ENCODE data around the gene RPRD1B. TPM values are rescaled to one million over a fixed set of nuclear protein-coding genes. Genes with fewer than 3 reads are reported as not detected.
A peak's percentile ranks its signal among the peaks of the same experiment; 100 is the strongest.

The RPRD1B gene
- total RNA-seq, 2 donors from 2014 or later = 22.7 to 42.5 TPM

DNA sequence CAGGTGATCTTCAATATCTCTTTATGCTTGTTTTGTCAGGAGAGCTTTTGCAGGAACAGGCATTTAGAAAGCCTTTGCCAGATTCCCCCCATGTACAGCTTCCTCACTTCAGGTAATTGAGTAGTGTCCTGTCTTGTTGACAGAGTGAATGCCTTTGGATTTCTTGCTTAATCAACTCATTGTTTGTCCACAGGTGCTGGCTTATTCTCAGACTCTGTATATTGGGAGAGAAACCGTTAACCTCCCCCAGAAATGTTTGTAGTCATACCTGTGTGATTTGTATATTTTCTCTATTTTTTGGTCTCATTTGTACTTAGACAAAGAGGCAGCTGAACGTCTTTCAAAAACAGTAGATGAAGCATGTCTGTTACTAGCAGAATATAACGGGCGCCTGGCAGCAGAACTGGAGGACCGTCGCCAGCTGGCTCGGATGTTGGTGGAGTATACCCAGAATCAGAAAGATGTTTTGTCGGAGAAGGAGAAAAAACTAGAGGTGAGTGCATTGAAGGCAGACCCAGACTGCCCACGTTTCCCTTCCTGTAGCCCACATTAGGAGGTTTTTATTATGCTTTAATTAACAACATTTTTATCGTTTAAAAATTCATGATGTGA lies 32.3 kb downstream of the RPRD1B start:
- Histone ChIP-seq H3K27ac (no peak overlapping the region), H3K9ac (ENCODE audit: low read depth in 2 of 2, low read length in 2 of 2) (no peak overlapping the region), H3K4me3 (no peak overlapping the region), H3K27me3 (no peaks in the 10 kb centered on the region), H3K9me3 (no peaks in the 10 kb centered on the region), H3K4me1 (no peaks in the 10 kb centered on the region), H3K36me3 (peaks cover under 1% of the 10 kb centered on the region)
- intact Hi-C loops (cut with DNase I) = no loop called here
- no peak for DNase-seq
- TF ChIP-seq, protein P1, sequence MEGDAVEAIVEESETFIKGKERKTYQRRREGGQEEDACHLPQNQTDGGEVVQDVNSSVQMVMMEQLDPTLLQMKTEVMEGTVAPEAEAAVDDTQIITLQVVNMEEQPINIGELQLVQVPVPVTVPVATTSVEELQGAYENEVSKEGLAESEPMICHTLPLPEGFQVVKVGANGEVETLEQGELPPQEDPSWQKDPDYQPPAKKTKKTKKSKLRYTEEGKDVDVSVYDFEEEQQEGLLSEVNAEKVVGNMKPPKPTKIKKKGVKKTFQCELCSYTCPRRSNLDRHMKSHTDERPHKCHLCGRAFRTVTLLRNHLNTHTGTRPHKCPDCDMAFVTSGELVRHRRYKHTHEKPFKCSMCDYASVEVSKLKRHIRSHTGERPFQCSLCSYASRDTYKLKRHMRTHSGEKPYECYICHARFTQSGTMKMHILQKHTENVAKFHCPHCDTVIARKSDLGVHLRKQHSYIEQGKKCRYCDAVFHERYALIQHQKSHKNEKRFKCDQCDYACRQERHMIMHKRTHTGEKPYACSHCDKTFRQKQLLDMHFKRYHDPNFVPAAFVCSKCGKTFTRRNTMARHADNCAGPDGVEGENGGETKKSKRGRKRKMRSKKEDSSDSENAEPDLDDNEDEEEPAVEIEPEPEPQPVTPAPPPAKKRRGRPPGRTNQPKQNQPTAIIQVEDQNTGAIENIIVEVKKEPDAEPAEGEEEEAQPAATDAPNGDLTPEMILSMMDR (IDR thresholded peaks at IDR 0.05) = no peak

DNA sequence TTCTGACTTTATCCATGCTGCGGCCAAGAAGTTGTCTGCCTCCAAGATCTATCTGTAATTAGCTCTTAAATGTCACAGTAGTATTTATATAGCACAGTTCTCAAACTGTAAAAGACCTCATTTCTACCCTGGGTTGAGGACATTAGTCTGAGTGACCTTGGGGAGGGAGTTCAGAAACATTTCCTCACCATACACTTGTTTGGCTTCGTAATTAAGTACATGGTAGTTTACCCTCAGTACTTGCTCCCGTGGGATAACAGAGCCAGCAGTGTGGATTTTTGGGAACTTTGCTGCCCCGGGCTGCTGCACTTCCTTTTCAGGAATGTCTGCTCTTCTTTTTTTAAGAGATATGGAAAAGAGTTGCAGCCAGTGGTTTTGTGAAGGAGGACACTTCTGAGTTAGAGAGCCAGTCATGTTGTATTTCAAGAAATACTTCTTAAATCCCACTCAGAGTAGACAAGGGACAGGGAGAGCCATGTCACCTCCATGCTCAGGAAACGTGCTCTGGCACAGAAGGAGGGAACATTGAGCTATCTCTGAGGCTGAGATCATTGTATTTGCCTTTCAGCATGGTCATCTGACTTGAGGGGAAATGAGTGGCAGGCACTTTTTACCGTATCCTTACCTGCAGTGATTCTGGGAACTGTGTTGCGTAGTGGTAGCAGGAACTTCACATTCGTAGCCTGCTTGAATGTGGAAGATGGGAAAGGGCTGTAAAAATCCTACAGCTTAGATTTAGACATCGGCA lies 33.6 kb downstream of the RPRD1B start:
- no peaks in the 10 kb centered on the region for H3K9me3 ChIP-seq
- intact Hi-C loops (cut with DNase I) = no loop called here
- no peaks in the 10 kb centered on the region for H3K27me3 ChIP-seq
- TF ChIP-seq, protein P1 (IDR thresholded peaks at IDR 0.05) = no peak
- no peak for DNase-seq
- no peak overlapping the region for H3K4me3 ChIP-seq
- no peak overlapping the region for H3K9ac ChIP-seq (ENCODE audit: low read depth in 2 of 2, low read length in 2 of 2)
- H3K4me1 ChIP-seq = no peaks in the 10 kb centered on the region
- peaks cover 5% of the 10 kb centered on the region for H3K36me3 ChIP-seq
- H3K27ac ChIP-seq = no peak overlapping the region

DNA sequence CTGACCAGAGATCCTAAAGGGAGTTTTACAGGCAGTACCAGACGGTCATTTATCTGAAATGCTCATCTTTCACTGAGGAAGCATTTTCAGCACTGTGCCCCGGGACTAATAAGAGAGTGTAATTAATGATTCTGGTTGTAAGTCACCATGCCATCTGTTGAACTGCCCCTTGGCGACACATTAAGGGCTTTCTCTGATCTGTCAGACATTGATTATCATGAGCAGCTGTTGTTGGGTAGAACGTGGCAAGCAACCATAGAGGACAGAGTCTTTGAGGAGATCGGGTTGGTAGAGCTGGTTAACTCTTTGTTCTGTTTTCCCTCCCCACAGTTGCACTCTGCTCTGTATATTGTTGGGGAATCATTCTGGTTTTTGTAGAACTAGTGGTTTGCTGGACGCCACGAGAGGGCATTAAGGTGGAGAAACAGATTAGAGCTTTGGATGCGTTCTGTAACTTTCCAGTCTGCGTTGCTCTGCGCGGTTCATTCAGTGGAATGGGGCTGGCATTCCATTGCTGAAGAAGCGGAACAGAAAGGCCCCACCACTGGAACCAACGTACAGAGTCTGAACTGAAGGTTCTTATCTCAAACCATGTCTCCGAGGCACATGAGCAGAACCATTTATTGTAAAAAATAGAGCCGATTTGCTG lies 34.3 kb downstream of the RPRD1B start:
- peaks cover 5% of the 10 kb centered on the region for H3K36me3 ChIP-seq
- H3K4me3 ChIP-seq = no peak overlapping the region
- DNase-seq = no peak
- no peaks in the 10 kb centered on the region for H3K4me1 ChIP-seq
- no peaks in the 10 kb centered on the region for H3K9me3 ChIP-seq
- H3K9ac ChIP-seq (ENCODE audit: low read depth in 2 of 2, low read length in 2 of 2) = no peak overlapping the region
- H3K27me3 ChIP-seq = no peaks in the 10 kb centered on the region
- intact Hi-C loops (cut with DNase I) = no loop called here
- TF ChIP-seq, protein P1 (IDR thresholded peaks at IDR 0.05) = no peak
- no peak overlapping the region for H3K27ac ChIP-seq

DNA sequence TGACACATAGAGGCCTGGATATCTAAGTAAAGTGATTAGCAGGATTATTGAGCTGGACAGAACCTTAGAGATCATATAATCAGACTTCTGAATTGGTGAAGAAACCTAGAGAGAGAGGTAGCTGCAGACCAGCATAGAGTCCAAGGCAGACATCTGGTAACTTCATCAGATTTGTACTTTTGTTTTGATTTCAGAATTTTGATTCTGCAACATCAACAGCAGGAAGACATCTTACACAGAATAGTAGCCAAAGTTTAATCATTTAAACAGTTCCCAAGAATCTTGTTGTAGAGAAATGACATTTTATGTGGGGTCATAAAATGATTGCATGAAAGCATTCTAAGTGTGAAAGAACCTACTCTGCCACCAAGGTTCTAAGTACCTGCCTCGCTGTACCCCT lies 39.4 kb downstream of the RPRD1B start:
- TF ChIP-seq, protein P1 (IDR thresholded peaks at IDR 0.05) = no peak
- no peaks in the 10 kb centered on the region for H3K4me1 ChIP-seq
- no peak overlapping the region for H3K4me3 ChIP-seq
- peaks cover 5% of the 10 kb centered on the region for H3K36me3 ChIP-seq
- H3K9me3 ChIP-seq = no peaks in the 10 kb centered on the region
- H3K9ac ChIP-seq (ENCODE audit: low read depth in 2 of 2, low read length in 2 of 2) = no peak overlapping the region
- intact Hi-C loops (cut with DNase I) = loop anchor here (5.0 to 10.0 kb wide), 3 partner anchors 94 to 252 kb away; partner anchors contain the start of gene TGM2
- DNase-seq = no peak
- H3K27ac ChIP-seq = peak overlapping the region; percentile 49
- no peaks in the 10 kb centered on the region for H3K27me3 ChIP-seq

DNA sequence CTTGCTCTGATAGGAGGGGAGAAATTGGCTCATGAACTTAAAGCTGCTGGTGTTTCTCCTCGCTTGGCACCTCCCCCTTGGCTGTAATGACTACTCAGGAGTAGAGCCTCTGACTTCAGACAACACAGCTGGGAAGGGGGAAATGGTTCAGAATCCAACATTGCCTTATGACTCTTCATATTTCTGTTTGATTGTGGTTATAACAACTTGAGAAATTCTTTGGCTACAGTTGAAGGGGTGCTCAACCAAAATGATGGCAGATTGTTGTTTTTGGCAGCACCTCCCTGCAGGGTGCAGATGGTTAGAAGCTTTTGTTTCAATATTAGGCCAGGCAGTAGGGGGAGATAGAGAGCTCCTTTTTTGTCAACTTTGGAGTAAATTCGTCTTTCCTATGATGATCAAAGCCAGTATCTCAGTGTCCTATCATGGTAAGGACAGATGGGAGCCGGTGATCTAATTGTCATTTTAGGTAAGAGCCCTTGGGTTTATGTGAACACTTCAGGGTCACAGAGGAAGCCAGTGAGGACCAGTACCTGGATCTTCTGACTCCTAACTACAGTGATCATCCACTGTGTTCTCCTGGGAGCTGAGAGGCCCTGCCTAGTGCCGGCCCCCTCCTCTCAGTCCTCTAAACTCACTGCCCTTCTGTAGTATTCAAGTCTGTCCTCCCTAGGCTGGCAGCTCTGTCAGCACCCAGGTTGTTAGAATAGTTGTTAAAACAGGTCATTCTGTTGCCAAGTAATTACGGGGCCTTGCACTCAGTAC lies 39.9 kb downstream of the RPRD1B start:
- intact Hi-C loops (cut with DNase I) = loop anchor here (5.0 to 10.0 kb wide), 3 partner anchors 94 to 251 kb away; partner anchors contain the start of gene TGM2
- no peaks in the 10 kb centered on the region for H3K9me3 ChIP-seq
- H3K4me1 ChIP-seq = no peaks in the 10 kb centered on the region
- DNase-seq = peak; percentile 74
- H3K27me3 ChIP-seq = no peaks in the 10 kb centered on the region
- peak overlapping the region in 1 of 2 donors; percentile 9 for H3K9ac ChIP-seq (ENCODE audit: low read depth in 2 of 2, low read length in 2 of 2)
- TF ChIP-seq, protein P1 (IDR thresholded peaks at IDR 0.05) = peak; percentile 74
- peaks cover 5% of the 10 kb centered on the region for H3K36me3 ChIP-seq
- peak overlapping the region; percentile 49 for H3K27ac ChIP-seq
- no peak overlapping the region for H3K4me3 ChIP-seq

Data from colonic mucosa (tissue), 4 donors.